DOHH2 (cell line): ENCODE data around the gene ACTN1.

Experiments
- H3F3A ChIP-seq: fragments of 200-600 bp; sonication (generic), shearing (Covaris generic); 2 replicates; pipeline ENCODE4 v1.6.0; 2016; ENCODE audit warnings: antibody characterized with exemption, mild to moderate bottlenecking; ENCODE audit not compliant: control insufficient read depth, insufficient read depth
- H3K27ac ChIP-seq: fragments of 200-600 bp; sonication (generic); 2 replicates; pipeline ENCODE4 v1.5.1; 2014; ENCODE audit warnings: low read depth, mild to moderate bottlenecking, low read length, moderate library complexity
- H3K27me3 ChIP-seq: fragments of 200-600 bp; sonication (generic); 2 replicates; pipeline ENCODE4 v1.6.1; 2014; ENCODE audit warnings: mild to moderate bottlenecking, low read length, mixed read lengths; ENCODE audit not compliant: control insufficient read depth
- H3K36me3 ChIP-seq: fragments of 200-600 bp; sonication (generic); 2 replicates; pipeline ENCODE4 v1.6.1; 2014; ENCODE audit warnings: mild to moderate bottlenecking, low read length, moderate library complexity, mixed read lengths; ENCODE audit not compliant: control insufficient read depth
- H3K4me1 ChIP-seq: fragments of 200-600 bp; sonication (generic); 2 replicates; pipeline ENCODE4 v1.6.1; 2014; ENCODE audit warnings: mild to moderate bottlenecking, low read length, mixed read lengths; ENCODE audit not compliant: control insufficient read depth
- H3K4me2 ChIP-seq: fragments of 200-600 bp; sonication (generic); 2 replicates; pipeline ENCODE4 v1.6.0; 2014; ENCODE audit warnings: mild to moderate bottlenecking, low read length, moderate library complexity
- H3K4me3 ChIP-seq: fragments of 200-600 bp; sonication (generic); 2 replicates; pipeline ENCODE4 v1.5.1; 2014; ENCODE audit warnings: mild to moderate bottlenecking, low read length, mixed read lengths
- H3K79me2 ChIP-seq: fragments of 200-600 bp; sonication (generic); 2 replicates; pipeline ENCODE4 v1.6.1; 2014; ENCODE audit warnings: mild to moderate bottlenecking, low read length, mixed read lengths; ENCODE audit not compliant: control insufficient read depth
- H3K9me2 ChIP-seq: fragments of 200-600 bp; sonication (generic); replicated peaks from 2 replicates; pipeline ENCODE4 v1.6.1; 2014; ENCODE audit warnings: mild to moderate bottlenecking, low read length, mixed read lengths; ENCODE audit not compliant: control insufficient read depth
- H3K9me3 ChIP-seq: fragments of 200-600 bp; sonication (generic); 2 replicates; pipeline ENCODE4 v1.6.1; 2014; ENCODE audit warnings: antibody characterized with exemption, low read length, mixed read lengths; ENCODE audit not compliant: control insufficient read depth, insufficient read depth
- H4K20me1 ChIP-seq: fragments of 200-600 bp; sonication (generic); 2 replicates; pipeline ENCODE4 v1.6.0; 2014; ENCODE audit warnings: low read depth, mild to moderate bottlenecking, antibody characterized with exemption, low read length, moderate library complexity; ENCODE audit not compliant: control insufficient read depth, insufficient read depth
- CTCF ChIP-seq: fragments of 200-600 bp; sonication (generic); IDR thresholded peaks from one replicate; pipeline ENCODE4 v1.5.1; 2014; ENCODE audit warnings: antibody characterized with exemption, mild to moderate bottlenecking, low read depth, low read length; ENCODE audit not compliant: poor library complexity, severe bottlenecking
- EZH2phosphoT487 ChIP-seq: fragments of 200-600 bp; sonication (generic); IDR thresholded peaks from 2 replicates; pipeline ENCODE4 v1.6.1; 2017; ENCODE audit warnings: borderline replicate concordance, mild to moderate bottlenecking, antibody characterized with exemption, low read length, moderate library complexity, mixed read lengths

Gene ACTN1

DNA sequence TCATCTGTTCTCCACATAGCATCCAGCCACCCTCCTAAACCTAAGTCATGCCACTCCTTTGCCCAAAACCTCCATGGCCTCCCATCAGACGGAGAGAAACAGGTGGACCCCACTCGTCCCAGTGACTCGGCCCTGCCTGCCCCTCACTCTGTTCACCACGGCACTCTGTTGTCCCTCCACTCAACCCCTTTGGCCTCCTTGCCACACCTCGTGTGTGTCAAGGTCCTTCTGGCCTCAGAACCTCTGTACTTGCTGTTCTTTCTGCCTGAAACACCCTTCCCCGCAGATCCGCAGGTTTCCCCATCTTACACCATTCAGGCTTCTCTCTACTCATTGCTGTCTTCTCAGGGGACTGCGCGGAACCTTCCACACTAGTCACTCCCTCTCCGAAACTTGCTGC is 24.5 kb upstream of the ACTN1 start:
- TF ChIP-seq CTCF: no peak
- no peak for TF ChIP-seq EZH2phosphoT487

DNA sequence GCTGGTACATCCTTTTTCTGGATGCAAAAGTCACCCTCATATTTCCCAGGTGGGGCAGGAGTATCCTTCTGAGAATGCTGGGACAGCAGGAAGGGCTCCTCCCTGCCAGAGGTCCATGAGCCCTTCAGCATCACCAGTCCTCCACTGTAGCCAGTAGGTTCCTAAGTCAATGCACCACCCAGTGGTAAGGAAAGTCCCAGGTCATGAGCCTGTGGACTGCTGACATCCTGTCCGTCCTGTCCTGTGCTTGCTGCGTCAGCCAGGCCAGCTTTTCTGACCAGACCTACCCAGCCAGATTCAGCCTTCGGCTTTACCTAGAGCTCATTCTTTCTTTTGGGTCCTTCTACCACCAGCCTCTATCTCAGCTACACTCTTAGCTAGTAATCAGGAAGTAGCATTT is 23.0 kb upstream of the ACTN1 start:
- H3K9me3 ChIP-seq: no peaks in the 10 kb centered on the region
- no peaks in the 10 kb centered on the region for H3K36me3 ChIP-seq
- H3K4me2 ChIP-seq: no peak overlapping the region
- no peaks in the 10 kb centered on the region for H3K79me2 ChIP-seq
- TF ChIP-seq EZH2phosphoT487 (no peak), CTCF (no peak)
- H3K27ac ChIP-seq: no peak overlapping the region
- H3K27me3 ChIP-seq: 0 out of 2 replicates have a peak, but pooled peaks cover 3% of the 10 kb centered on the region
- H3K4me1 ChIP-seq: no peaks in the 10 kb centered on the region
- H3K4me3 ChIP-seq: no peak overlapping the region
- no peaks in the 10 kb centered on the region for H3F3A ChIP-seq
- H4K20me1 ChIP-seq: no peaks in the 10 kb centered on the region
- H3K9me2 ChIP-seq: no peaks in the 10 kb centered on the region

More for the DNA sequence above, 24.5 kb upstream of the ACTN1 start:
- Histone ChIP-seq H3K27me3 (no peaks in the 10 kb centered on the region), H3K27ac (no peak overlapping the region), H4K20me1 (no peaks in the 10 kb centered on the region), H3K79me2 (no peaks in the 10 kb centered on the region), H3F3A (no peaks in the 10 kb centered on the region), H3K4me1 (no peaks in the 10 kb centered on the region), H3K4me3 (no peak overlapping the region), H3K4me2 (no peak overlapping the region), H3K9me3 (no peaks in the 10 kb centered on the region), H3K9me2 (no peaks in the 10 kb centered on the region), H3K36me3 (no peaks in the 10 kb centered on the region)

GRCh38 chr14:69001375-69001774 is 22.3 kb upstream of the ACTN1 start:
- no peaks in the 10 kb centered on the region for H4K20me1 ChIP-seq
- no peaks in the 10 kb centered on the region for H3K9me3 ChIP-seq
- no peaks in the 10 kb centered on the region for H3F3A ChIP-seq
- no peaks in the 10 kb centered on the region for H3K9me2 ChIP-seq
- no peak overlapping the region for H3K27ac ChIP-seq
- H3K27me3 ChIP-seq: 0 out of 2 replicates have a peak, but pooled peaks cover 3% of the 10 kb centered on the region
- TF ChIP-seq CTCF (no peak), EZH2phosphoT487 (no peak)
- H3K79me2 ChIP-seq: no peaks in the 10 kb centered on the region
- no peak overlapping the region for H3K4me2 ChIP-seq
- H3K36me3 ChIP-seq: no peaks in the 10 kb centered on the region
- H3K4me3 ChIP-seq: no peak overlapping the region
- H3K4me1 ChIP-seq: no peaks in the 10 kb centered on the region

GRCh38 chr14:68998062-68998461 is 19.0 kb upstream of the ACTN1 start:
- Histone ChIP-seq H3K9me2 (no peaks in the 10 kb centered on the region), H3K4me1 (no peaks in the 10 kb centered on the region), H3F3A (no peaks in the 10 kb centered on the region), H3K27ac (no peak overlapping the region), H3K4me3 (no peak overlapping the region), H3K4me2 (no peak overlapping the region), H3K36me3 (no peaks in the 10 kb centered on the region), H3K79me2 (no peaks in the 10 kb centered on the region), H3K9me3 (no peaks in the 10 kb centered on the region), H3K27me3 (0 out of 2 replicates have a peak, but pooled peaks cover 3% of the 10 kb centered on the region), H4K20me1 (no peaks in the 10 kb centered on the region)
- TF ChIP-seq EZH2phosphoT487 (no peak), CTCF (no peak)
